Activated T-cell treated with anti-CD3 and anti-CD28 coated beads, Interleukin-2, amount 50 U/mL, for 24 hours (primary cell): ENCODE data around the gene CUL1.

Experiments used
- DNase-seq: peaks from one replicate; pipeline ENCODE4 v3.0.0-alpha.2; 2020
- H3K27ac Mint-ChIP-seq: 2 replicates; pipeline ENCODE4 v1.8.0; 2020; ENCODE audit warnings: mild to moderate bottlenecking, mixed read lengths
- H3K27me3 Mint-ChIP-seq: 2 replicates; pipeline ENCODE4 v1.8.0; 2020; ENCODE audit warnings: mixed read lengths
- H3K36me3 Mint-ChIP-seq: 2 replicates; pipeline ENCODE4 v1.8.0; 2020; ENCODE audit warnings: low read depth, mixed read lengths
- H3K4me1 Mint-ChIP-seq: 2 replicates; pipeline ENCODE4 v1.8.0; 2020; ENCODE audit warnings: low read depth, mixed read lengths
- H3K4me3 Mint-ChIP-seq: 2 replicates; pipeline ENCODE4 v1.8.0; 2020; ENCODE audit warnings: mild to moderate bottlenecking, moderate library complexity, mixed read lengths
- H3K9me3 Mint-ChIP-seq: 2 replicates; pipeline ENCODE4 v1.8.0; 2020; ENCODE audit warnings: mixed read lengths

The CUL1 gene

DNA sequence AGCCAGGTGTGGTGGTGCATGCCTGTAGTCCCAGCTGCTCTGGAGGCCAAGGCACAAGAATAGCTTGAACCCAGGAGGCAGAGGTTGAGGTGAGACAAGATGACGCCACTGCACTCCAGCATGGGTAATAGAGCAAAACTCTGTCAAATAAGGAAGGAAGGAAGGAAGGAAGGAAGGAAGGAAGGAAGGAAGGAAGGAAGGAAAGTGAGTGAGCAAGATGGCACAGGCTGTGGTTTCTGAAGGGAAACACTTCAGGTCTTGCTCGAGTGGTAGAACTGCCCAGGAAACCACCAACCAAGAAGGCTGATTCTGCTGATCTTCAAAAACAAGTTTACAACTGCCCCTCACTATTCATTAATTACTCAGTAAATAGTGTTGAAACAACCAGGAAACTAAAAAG is 140.2 kb downstream of the CUL1 start:
- no peaks in the 10 kb centered on the region for H3K9me3 Mint-ChIP-seq
- no peak for DNase-seq
- H3K4me3 Mint-ChIP-seq = no peak overlapping the region
- peaks cover 90% of the 10 kb centered on the region for H3K36me3 Mint-ChIP-seq
- H3K27me3 Mint-ChIP-seq = no peaks in the 10 kb centered on the region
- H3K4me1 Mint-ChIP-seq = peaks cover 47% of the 10 kb centered on the region
- H3K27ac Mint-ChIP-seq = peak overlapping the region; percentile 51

DNA sequence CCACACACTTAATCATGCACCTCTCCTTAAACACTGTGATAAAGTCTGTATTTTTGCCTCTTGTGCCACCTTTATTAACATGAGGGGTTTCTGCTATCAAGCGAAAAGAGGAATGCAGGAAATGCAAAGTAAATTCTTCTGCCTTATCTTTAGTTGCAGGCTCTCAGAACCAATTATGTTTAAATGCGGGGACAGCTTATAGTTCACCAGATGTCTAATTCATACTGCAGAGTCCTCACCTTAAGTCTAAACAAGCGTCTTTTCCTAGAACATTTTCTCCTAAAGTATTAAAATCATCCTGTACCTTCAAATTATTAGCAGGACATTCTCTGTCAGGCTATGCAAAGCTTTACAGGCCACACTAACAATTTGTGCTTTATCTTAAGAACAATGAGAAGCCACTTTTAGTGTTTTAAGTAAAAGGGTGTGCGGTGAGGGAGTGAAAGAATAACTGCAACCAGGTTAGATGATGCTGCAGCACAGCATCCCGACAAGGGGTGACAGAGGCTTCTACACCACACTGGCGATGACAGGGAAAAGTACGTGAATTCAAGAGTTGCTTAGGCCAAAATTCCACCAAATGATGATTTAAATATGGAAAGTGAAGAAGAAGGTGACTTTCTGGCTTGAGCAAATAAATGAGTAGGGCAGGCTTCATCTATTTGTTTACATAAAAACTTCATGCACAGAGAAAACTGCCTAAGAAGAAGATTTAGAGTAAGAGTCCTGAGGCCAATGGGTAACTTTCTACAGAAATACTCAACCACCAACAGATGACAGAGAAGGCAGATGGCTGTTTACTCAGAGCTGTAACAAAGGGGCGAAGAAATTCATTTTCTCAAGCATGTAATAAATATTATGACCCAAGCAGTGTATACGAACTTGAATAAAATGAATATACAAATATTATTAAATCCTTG is 149.4 kb downstream of the CUL1 start:
- Mint-ChIP-seq H3K4me3 (no peak overlapping the region), H3K27me3 (no peaks in the 10 kb centered on the region), H3K4me1 (peaks cover 56% of the 10 kb centered on the region), H3K9me3 (no peaks in the 10 kb centered on the region), H3K27ac (no peak overlapping the region), H3K36me3 (peaks cover 57% of the 10 kb centered on the region)
- no peak for DNase-seq

DNA sequence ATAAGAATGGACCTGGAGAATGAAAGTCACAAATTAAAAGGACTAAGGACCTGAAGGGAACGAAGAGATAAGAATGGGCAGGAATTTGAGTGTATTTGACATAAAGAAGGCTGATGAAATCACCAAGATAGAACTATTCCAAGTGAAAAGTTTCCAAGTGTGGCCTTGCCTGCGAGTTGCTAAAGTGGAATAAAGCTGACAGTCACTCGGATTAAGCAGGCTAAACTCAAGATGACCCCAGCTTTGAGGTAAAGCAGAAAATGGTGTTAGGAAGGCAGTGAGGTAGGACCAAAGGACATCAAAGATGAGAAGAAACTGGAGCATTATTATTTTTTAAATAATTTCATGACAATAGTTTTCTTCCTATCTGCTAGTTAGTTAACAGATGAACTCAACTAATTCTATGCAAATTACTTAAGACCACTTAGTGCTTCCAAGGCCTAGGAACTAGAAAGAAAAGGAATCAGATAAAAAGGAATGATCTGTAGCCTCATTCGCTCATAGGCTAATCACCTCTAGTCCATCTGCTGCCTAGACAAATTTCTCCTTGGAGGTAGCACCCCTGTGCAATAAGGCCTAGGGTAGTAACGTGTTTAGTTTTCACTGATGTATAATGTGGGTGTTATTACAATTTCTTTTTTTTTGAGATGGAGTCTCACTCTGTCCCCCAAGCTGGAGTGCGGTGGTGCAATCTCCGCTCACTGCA is 150.8 kb downstream of the CUL1 start:
- no peak for DNase-seq
- Mint-ChIP-seq H3K4me1 (peaks cover 55% of the 10 kb centered on the region), H3K27ac (peak overlapping the region; percentile 9), H3K36me3 (peaks cover 49% of the 10 kb centered on the region), H3K27me3 (no peaks in the 10 kb centered on the region), H3K4me3 (no peak overlapping the region), H3K9me3 (no peaks in the 10 kb centered on the region)

DNA sequence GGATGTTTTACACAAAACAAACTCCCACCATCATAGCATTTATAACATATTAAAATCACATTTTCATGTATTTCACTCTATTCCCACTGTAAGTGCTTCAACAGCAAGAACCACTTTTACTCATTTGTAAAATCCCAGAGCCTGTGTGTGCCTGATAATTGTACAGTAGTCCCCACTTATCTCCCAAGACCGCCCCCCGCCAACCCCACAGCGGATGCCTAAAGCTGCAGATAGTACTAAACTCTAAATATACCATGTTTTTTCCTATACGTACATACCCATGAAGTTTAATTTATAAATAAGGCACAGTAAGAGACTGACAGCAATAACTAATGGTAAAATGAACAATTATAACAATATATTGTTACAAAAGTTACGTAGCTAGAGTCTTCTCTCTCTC is 151.9 kb downstream of the CUL1 start:
- Mint-ChIP-seq H3K27me3 (no peaks in the 10 kb centered on the region), H3K27ac (no peak overlapping the region), H3K36me3 (peaks cover 42% of the 10 kb centered on the region), H3K4me1 (peaks cover 62% of the 10 kb centered on the region), H3K9me3 (no peaks in the 10 kb centered on the region), H3K4me3 (no peak overlapping the region)
- no peak for DNase-seq
